Activated CD8-positive, alpha-beta memory T cell treated with anti-CD3 and anti-CD28 coated beads for 48 hours (primary cell): ENCODE data around the gene PROK2.

Experiments used
- DNase-seq, 3 experiments: peaks; one replicate each; pipeline ENCODE4 v3.0.0-alpha.2; 2020; ENCODE audit warnings: low read depth in 2 of 3, low spot score in 2 of 3

Gene PROK2

DNA sequence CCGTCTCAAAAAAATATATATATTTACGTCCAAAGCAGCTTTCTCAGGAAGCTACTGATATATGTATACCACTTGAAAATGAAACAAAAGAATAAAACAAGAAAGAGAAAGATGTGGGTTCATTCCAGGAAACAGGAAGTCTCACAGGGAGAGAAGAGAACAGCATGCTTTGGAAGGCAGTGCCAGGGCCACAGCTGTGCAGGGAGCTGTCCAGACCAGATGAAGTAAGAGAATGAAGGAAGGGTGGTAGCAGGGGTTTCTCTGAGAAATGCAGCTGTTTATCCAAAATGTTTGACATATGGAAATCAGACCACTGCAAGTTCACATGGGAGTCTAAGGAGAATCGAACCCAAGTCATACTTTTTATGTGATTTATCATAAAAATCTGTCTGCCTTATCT is 40.2 kb downstream of the PROK2 start:
- no peak for DNase-seq

DNA sequence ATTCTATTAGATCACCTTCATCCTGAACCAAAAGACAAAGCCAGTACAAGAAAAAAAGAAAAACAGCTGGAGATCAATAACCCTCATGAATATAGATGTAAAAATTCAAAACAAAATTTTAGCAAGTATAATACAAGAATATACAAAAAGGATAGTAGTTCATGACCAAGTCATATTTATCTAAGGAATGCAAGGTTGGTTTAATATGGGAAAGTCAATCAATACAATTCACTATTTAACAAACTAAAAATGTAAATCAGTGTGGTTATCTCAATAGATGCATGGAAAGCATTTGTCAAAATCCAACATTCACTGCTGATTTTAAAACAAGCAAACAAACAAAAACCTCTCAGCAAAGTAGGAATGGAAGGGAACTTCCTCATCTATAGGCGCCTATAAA is 42.3 kb downstream of the PROK2 start:
- no peak for DNase-seq

DNA sequence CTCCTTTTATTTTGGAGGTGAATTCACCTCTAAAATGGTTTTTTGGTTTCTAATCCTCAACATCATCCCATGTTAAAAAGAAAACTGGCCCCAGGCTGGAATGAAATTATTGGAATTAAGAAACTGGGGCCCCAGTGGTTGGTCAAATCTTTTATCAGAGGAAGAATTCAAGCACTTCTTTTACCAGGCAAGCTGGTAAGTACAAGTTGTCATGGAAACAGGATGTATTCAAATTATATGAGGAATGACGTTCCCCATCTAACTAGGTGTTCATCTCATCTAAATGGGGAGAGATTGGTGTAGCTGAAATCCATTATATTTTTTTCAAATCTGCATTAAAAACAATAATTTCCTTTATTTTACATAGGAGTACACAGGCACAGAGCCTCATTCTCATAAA is 50.1 kb downstream of the PROK2 start:
- DNase-seq = no peak

DNA sequence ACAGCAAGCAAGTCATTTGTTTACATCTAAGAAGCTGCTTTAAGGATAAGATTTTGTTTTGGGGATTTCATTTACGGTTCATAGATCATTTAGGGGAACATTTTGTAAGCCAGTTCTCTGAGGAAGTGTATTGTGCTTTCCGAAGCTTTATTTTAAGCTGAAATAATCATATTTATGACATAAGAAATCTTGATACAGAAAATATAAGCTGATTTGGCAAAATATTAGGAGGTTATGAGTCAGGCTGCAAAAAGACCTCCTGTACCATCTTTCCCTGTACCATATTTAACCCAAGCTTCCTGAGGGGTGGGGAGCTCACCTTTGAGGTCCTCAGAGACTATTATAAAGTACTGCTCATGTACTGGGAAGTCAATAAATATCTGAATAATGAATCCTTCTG is 51.6 kb downstream of the PROK2 start:
- DNase-seq = no peak

DNA sequence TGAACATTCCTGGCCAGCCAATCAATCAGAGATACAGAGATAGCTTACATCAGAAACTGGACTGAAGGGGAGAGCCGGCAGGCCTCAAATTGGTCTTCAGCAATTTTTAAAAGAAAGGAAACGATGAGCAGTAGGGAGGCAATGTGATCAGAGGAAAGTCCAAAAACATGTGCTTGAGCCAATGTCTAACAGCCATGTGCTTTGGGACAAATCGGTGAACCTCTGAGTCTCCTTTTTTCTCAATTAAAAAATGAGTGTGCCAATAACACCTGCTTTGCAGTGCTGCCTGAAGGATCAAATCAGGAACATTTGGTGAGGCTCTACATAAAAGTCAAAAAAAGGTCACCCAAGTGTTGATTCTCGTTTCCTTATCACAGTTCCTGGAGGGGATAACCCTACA is 52.3 kb downstream of the PROK2 start:
- DNase-seq = no peak

DNA sequence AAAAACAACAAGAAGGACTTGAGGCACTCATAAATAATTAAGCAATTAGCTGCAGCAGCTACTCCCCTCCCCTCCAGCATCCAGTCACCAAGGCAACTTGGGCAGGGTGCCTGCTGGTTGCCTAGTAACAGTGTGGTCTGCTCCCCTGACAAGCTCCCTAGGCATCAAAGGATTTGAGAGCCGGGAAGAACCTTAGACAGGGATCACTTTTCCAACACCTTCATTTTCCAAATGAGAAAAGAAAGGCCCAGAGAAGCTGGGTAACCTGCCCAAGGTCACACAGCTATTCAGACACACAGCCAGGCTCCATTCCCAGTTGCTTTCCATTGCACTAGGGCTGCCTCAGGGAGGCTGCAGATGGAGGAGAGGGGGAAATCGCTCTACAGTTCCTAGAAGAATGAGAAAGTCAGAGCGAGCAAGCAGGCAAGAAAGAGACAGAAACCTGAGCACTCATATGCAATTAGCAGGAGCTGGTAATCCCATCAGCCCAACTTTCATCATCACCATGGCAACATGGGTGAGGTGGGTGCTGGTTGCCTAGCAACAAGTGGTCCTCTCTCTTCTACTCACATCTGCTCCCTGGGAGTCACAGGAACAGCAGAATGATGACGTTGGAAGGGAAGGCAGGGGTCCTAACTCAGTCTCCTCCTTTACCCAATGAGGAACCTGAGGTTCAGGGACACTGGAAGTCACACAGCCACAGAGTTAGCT is 56.2 kb downstream of the PROK2 start:
- DNase-seq = no peak

DNA sequence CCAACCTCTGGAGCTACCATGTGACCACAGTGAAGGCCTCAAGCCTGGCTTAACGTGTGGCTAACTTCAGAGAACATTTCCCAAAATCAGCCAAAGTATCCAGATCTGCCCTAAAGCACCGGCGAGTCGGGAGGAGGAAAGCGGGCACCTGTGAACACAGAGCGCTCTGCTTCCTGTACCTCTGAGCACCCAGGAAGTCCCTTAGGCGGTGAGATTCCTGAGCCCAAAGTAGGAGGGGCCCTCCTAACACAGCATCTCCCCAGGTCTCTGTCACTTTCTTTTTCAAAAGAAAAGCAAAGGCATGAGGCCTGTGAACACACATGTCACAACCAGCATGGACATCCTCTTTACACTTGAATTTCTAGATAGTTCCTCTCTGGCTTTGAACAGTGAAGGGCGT is 58.8 kb downstream of the PROK2 start:
- DNase-seq = no peak

DNA sequence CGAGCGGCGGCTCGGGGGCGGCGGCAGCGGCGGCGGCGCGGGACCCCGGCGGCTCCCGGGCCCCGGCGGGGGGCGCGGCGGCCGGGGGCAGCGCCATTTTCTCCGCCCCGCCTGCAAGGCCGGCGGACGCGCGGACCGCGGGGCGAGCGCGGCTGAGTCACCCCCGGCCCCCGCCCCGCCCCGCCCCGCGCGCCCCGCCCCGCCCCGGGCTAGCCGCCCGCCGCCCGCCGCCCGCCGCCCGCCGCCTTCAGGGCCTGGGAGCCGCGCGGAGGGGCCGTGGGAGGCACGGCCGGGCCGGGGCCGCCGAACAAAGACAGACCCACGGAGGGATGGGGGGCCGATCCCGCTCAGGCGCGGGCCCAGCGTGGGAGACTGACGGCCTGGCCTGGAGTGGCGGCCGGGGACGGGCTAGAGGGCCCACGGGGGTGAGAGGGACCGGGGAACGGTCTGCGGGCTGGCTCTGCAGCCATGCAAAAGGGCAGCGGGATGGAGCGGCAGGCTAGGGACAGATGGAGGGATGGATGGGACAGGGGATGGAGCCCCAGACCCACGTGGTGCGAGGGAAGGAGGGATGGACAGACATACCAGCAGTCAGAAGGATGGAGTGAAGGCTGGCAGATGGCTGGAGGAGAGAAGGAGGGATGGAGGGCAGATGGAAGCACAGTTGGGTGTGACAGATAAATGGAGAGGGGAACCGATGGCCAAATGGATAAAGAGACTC is 59.5 kb downstream of the PROK2 start, which contains the start of gene EIF4E3:
Gene EIF4E3, minus strand, starts transcription at position 132 of the 721 bp plus-strand sequence. Its CDS starts 35 bp downstream, at position 97.
- DNase-seq = no peak

DNA sequence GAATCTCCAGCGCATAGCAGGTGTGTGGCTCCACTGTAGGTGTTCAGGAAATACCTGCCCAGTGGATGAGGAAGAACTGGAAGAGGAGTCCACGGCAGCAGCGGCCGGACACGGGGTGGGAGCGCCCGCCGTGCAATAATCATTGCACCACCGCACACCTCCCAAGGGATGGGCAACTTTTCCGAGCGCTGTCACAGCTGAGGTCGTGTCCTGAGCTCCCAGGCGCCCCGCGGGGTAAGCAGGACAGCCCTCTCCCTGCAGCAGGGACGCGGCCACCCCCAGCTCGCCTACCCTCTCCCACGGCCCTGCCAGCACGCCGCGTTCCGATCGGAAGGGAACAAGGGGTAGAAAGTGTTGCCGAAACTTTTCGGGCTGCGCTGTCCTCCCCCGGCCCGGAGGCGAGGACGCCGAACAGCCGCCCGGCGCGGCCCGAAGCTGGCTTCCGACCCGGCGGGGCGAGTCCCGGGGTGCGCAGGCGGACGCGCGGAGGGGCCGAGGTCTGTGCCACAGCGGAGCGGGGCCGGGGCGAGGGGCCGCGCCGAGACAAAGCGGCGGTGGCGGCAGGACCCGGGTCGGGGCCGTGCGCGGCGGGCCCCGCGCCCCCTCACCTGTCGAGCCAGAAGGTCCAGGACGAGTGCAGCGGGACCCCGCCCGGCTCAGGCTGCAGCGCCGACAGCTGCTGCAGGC is 60.2 kb downstream of the PROK2 start:
- no peak for DNase-seq

DNA sequence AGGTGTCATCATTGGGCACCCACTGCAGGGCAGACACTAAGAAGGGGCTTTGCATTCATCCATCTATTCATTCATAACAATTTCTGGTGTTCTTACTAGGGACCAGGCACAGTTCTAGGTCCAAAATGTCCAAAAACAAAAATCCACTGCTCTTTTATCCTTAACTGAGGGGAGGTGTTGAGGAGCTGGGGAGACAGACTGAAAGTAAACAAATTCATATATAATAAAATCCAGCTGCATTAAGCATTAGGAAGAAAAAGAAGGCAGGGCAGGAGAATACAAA is 60.8 kb downstream of the PROK2 start:
- no peak for DNase-seq

DNA sequence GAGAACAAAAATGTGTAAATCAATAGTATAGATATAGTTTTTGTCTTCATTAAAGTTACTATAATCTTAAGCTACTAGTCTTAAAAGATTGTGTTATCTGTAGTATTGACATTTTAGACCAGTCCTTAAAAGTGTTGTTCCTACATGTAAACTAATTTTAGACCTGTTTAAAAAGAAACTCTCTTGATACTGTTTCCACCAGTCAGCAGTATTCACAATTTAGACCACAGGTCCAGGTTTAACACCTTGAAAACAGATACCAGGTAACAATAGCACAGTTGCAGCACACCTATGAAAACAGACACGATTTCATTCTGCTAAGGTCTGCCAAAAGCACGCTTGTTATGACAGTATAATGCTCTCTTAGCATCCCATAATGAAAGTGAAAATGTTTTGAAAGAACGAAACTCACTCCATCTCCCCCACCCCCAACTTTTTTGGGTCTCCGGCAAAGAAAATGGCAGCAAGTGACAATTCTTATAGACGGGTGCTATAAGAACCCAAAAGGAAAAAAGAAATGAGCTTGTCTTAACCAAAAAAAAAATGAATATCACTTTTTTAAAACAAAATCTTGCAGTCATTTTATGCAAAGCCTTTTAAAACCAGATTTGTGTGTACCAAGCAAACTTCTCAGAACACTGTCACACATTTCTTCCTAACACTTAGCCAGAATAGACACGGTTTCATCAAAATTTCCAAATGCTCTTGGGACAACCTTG is 61.3 kb downstream of the PROK2 start:
- DNase-seq = no peak

DNA sequence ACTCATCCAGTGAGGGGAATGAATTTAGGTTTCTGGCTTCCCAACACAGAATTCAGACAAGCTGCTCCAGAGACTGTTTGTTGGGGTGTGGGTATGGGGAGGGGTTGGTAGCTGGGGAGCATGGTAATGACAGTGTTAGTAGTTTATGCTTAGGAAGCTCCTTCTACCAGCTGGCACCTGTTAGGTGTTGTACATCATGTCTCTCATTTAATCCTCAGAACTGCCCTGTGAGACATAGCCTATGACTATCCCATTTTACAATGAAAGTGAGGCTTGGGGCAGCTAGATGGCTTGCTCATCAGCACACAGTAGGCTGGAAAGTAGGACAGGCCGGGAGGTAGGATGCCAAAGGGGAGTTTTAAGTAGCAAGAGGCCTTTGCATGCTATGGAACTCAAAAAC is 62.3 kb downstream of the PROK2 start:
- no peak for DNase-seq
